Liver (tissue), 3 donors: ENCODE data around the gene TUB.

ENCODE experiments used
- CTCF ChIP-seq: fragments of 150-350 bp; IDR thresholded peaks from 2 replicates; pipeline ENCODE4 v1.5.1; 2017; ENCODE audit warnings: improper control_type of control experiment, low read depth, low read length; ENCODE audit not compliant: missing input control
- EGR1 ChIP-seq, 2 donors: IDR thresholded peaks; 2 replicates each; pipeline ENCODE4 v1.6.1; 2016 to 2018; ENCODE audit warnings: antibody characterized with exemption in 2 of 2, low read depth in 2 of 2
- REST ChIP-seq: IDR thresholded peaks from 2 replicates; pipeline ENCODE4 v1.6.1; 2016; ENCODE audit warnings: antibody characterized with exemption, mild to moderate bottlenecking
- SP1 ChIP-seq: IDR thresholded peaks from 2 replicates; pipeline ENCODE4 v1.6.1; 2018; ENCODE audit warnings: antibody characterized with exemption, mild to moderate bottlenecking
- donor health status: healthy.
- donor health status: healthy.

GRCh38 chr11:8110396-8110795 lies 29.4 kb downstream of the TUB start:
- no peak for TF ChIP-seq EGR1 (IDR thresholded peaks at IDR 0.05; ENCODE audit: low read depth in 2 of 2)
- TF ChIP-seq CTCF, result no peak
- no peak for TF ChIP-seq REST
- no peak for TF ChIP-seq SP1
